HEK293 (cell line): ENCODE results near the gene DHRS7B.

Experiments
- CTCF ChIA-PET: fragments of 350-600 bp; formaldehyde crosslinking; extraction: SDS; loops from one replicate; lab custom pipeline; 2021; ENCODE audit warnings: antibody characterized with exemption; lab: Yijun Ruan, JAX
- POLR2A ChIA-PET: fragments of 300-600 bp; formaldehyde crosslinking; extraction: SDS; loops from one replicate; lab custom pipeline; 2020; ENCODE audit warnings: antibody characterized with exemption, inconsistent platforms; lab: Yijun Ruan, JAX
- H3K27ac ChIP-seq: fragments of 200-500 bp; sonication (Bioruptor generic); 2 replicates; pipeline ENCODE4 v1.5.1; 2014; ENCODE audit warnings: low read depth, low read length, control low read depth, inconsistent platforms; ENCODE audit errors: extremely low read depth
- H3K36me3 ChIP-seq, 2 experiments: fragments of 200-500 bp in 1 of 2; sonication (Bioruptor generic) in 1 of 2; 1 replicate in 1 of 2; 2 replicates in 1 of 2; pipeline ENCODE4 v1.5.1; 2014 to 2017; ENCODE audit warnings: inconsistent platforms in 2 of 2, low read length in 2 of 2; ENCODE audit not compliant: control insufficient read depth in 2 of 2, insufficient read depth in 1 of 2
- H3K4me1 ChIP-seq: fragments of 200-500 bp; sonication (Bioruptor generic); 2 replicates; pipeline ENCODE4 v1.5.1; 2014; ENCODE audit warnings: mild to moderate bottlenecking, low read length, inconsistent platforms; ENCODE audit not compliant: control insufficient read depth, insufficient read depth
- H3K4me3 ChIP-seq: 2 replicates; pipeline ENCODE4 v1.5.1; 2011; ENCODE audit warnings: low read depth, mild to moderate bottlenecking, control low read depth, low read length, moderate library complexity
- H3K9me3 ChIP-seq: fragments of 200-500 bp; sonication (Bioruptor generic); 2 replicates; pipeline ENCODE4 v1.5.1; 2014; ENCODE audit warnings: low read depth, low read length, inconsistent platforms; ENCODE audit not compliant: control insufficient read depth, insufficient read depth
- HOXA7 ChIP-seq: sonication (generic); formaldehyde crosslinking; IDR thresholded peaks from 2 replicates; pipeline ENCODE4 v1.8.1; 2022; ENCODE audit warnings: missing genetic modification reagents, borderline replicate concordance
- KLF16 ChIP-seq: fragments of 450-650 bp; formaldehyde crosslinking; IDR thresholded peaks from 2 replicates; pipeline ENCODE4 v1.5.1; 2017; ENCODE audit warnings: missing biosample characterization, missing genetic modification characterization
- KLF17 ChIP-seq: fragments of 450-650 bp; formaldehyde crosslinking; IDR thresholded peaks from 2 replicates; pipeline ENCODE4 v1.5.1; 2016; ENCODE audit warnings: missing biosample characterization, missing genetic modification characterization
- MYNN ChIP-seq: fragments of 450-650 bp; formaldehyde crosslinking; IDR thresholded peaks from 2 replicates; pipeline ENCODE4 v1.5.1; 2016; ENCODE audit warnings: missing biosample characterization, missing genetic modification characterization, borderline replicate concordance
- OSR2 ChIP-seq: fragments of 450-650 bp; formaldehyde crosslinking; IDR thresholded peaks from 2 replicates; pipeline ENCODE4 v1.5.1; 2016; ENCODE audit warnings: missing biosample characterization, missing genetic modification characterization
- PRDM10 ChIP-seq: fragments of 450-650 bp; formaldehyde crosslinking; IDR thresholded peaks from 2 replicates; pipeline ENCODE4 v1.5.1; 2016; ENCODE audit warnings: missing biosample characterization, missing genetic modification characterization
- ZBTB17 ChIP-seq: fragments of 450-650 bp; formaldehyde crosslinking; IDR thresholded peaks from 2 replicates; pipeline ENCODE4 v1.5.1; 2016; ENCODE audit warnings: missing biosample characterization, missing genetic modification characterization
- ZBTB44 ChIP-seq: fragments of 450-650 bp; IDR thresholded peaks from 2 replicates; pipeline ENCODE4 v1.5.1; 2018; ENCODE audit warnings: missing biosample characterization, mild to moderate bottlenecking, missing genetic modification characterization
- ZFHX2 ChIP-seq: fragments of 450-650 bp; formaldehyde crosslinking; conservative IDR thresholded peaks from 2 replicates; pipeline ENCODE4 v1.5.1; 2016; ENCODE audit warnings: missing biosample characterization, missing genetic modification characterization
- ZNF148 ChIP-seq: fragments of 450-650 bp; formaldehyde crosslinking; IDR thresholded peaks from 2 replicates; pipeline ENCODE4 v1.5.0; 2017; ENCODE audit warnings: missing biosample characterization, missing genetic modification characterization, borderline replicate concordance
- ZNF169 ChIP-seq: fragments of 450-650 bp; formaldehyde crosslinking; IDR thresholded peaks from 2 replicates; pipeline ENCODE4 v1.5.1; 2016; ENCODE audit warnings: missing biosample characterization, missing genetic modification characterization
- ZNF223 ChIP-seq: fragments of 450-650 bp; formaldehyde crosslinking; IDR thresholded peaks from 2 replicates; pipeline ENCODE4 v1.5.1; 2016; ENCODE audit warnings: missing biosample characterization, missing genetic modification characterization
- ZNF26 ChIP-seq: fragments of 450-650 bp; formaldehyde crosslinking; IDR thresholded peaks from 2 replicates; pipeline ENCODE4 v1.5.1; 2016; ENCODE audit warnings: missing biosample characterization, missing genetic modification characterization
- ZNF280D ChIP-seq: fragments of 450-650 bp; formaldehyde crosslinking; IDR thresholded peaks from 2 replicates; pipeline ENCODE4 v1.5.1; 2016; ENCODE audit warnings: missing biosample characterization, missing genetic modification characterization
- ZNF335 ChIP-seq: fragments of 450-650 bp; formaldehyde crosslinking; conservative IDR thresholded peaks from 2 replicates; pipeline ENCODE4 v1.5.1; 2016; ENCODE audit warnings: missing biosample characterization, missing genetic modification characterization
- ZNF366 ChIP-seq: fragments of 450-650 bp; formaldehyde crosslinking; conservative IDR thresholded peaks from 2 replicates; pipeline ENCODE4 v1.5.1; 2016; ENCODE audit warnings: missing biosample characterization, missing genetic modification characterization
- ZNF701 ChIP-seq: fragments of 450-650 bp; formaldehyde crosslinking; IDR thresholded peaks from 2 replicates; pipeline ENCODE4 v1.5.1; 2016; ENCODE audit warnings: missing biosample characterization, missing genetic modification characterization
- ZNF747 ChIP-seq: fragments of 450-650 bp; formaldehyde crosslinking; IDR thresholded peaks from 2 replicates; pipeline ENCODE4 v1.5.1; 2016; ENCODE audit warnings: missing biosample characterization, missing genetic modification characterization
- ZNF768 ChIP-seq: fragments of 450-650 bp; formaldehyde crosslinking; IDR thresholded peaks from 2 replicates; pipeline ENCODE4 v1.5.1; 2018; ENCODE audit warnings: missing biosample characterization, mild to moderate bottlenecking, missing genetic modification characterization
- ZNF777 ChIP-seq: fragments of 450-650 bp; formaldehyde crosslinking; IDR thresholded peaks from 2 replicates; pipeline ENCODE4 v1.5.1; 2017; ENCODE audit warnings: missing biosample characterization, missing genetic modification characterization, borderline replicate concordance

DHRS7B gene

GRCh38 chr17:21235921-21236320 lies 109.2 kb downstream of the DHRS7B start (continued):
- TF ChIP-seq KLF16 (tag by site-specific recombination): 0 out of 2 replicates have a peak, but pooled peaks have one; percentile 46
- no peak for TF ChIP-seq KLF17 (tag by site-specific recombination)
- TF ChIP-seq ZNF747 (tag by site-specific recombination): 0 out of 2 replicates have a peak, but pooled peaks have one; percentile 43
- TF ChIP-seq ZNF701 (tag by site-specific recombination): no peak
- no peak for TF ChIP-seq ZNF768 (tag by site-specific recombination)
- TF ChIP-seq ZNF335 (tag by site-specific recombination): no peak
- 0 out of 2 replicates have a peak, but pooled peaks have one; percentile 15 for TF ChIP-seq ZNF148
- no peak for TF ChIP-seq ZNF280D
- TF ChIP-seq ZFHX2 (tag by site-specific recombination): peak; percentile 100
- TF ChIP-seq ZNF26 (tag by site-specific recombination): no peak
- TF ChIP-seq, all 188 proteins: peak for 8

GRCh38 chr17:21239680-21240368 lies 113.1 kb downstream of the DHRS7B start:
- Histone ChIP-seq H3K36me3 (peaks cover 0 to 7% of the 10 kb centered on the region in 2 experiments; a peak in 1 of 3 replicates), H3K27ac (no peak overlapping the region), H3K9me3 (no peaks in the 10 kb centered on the region), H3K4me3 (no peak overlapping the region), H3K4me1 (no peaks in the 10 kb centered on the region; the same call in 1 of the 2 replicates)
- CTCF ChIA-PET: interaction anchor here (0.6 to 2.0 kb wide), 9 partner anchors 9 to 278 kb away, joined by 3 to 7 read pairs (median 4); no protein-coding TSS in a partner anchor
- POLR2A ChIA-PET: interaction anchor here (0.9 to 1.3 kb wide), 4 partner anchors 10 to 36 kb away, joined by 3 to 4 read pairs (median 4); partner anchors contain the start of gene NATD1
- no peak for TF ChIP-seq ZNF169 (tag by site-specific recombination)
- TF ChIP-seq HOXA7 (CRISPR knock-in tag): no peak
- no peak for TF ChIP-seq ZNF777 (tag by site-specific recombination)
- TF ChIP-seq ZBTB17 (tag by site-specific recombination): peak; percentile 42; the same call in 1 of the 2 replicates
- no peak for TF ChIP-seq ZBTB44
- no peak for TF ChIP-seq PRDM10 (tag by site-specific recombination)
- TF ChIP-seq ZNF366 (tag by site-specific recombination): no peak
- no peak for TF ChIP-seq OSR2 (tag by site-specific recombination)
- TF ChIP-seq ZNF223 (tag by site-specific recombination): no peak
- TF ChIP-seq MYNN (tag by site-specific recombination): no peak
